Progenitor cell of endocrine pancreas (in vitro differentiated cells): ENCODE measurements around the gene PRUNE2. TPM values are rescaled to one million over a fixed set of nuclear protein-coding genes. Genes with fewer than 3 reads are reported as not detected.

Experiments used
- DNase-seq: peaks from one replicate; pipeline ENCODE4 v3.0.0; 2021; ENCODE audit warnings: low spot score; ENCODE audit not compliant: unreplicated experiment
- H3K27ac Mint-ChIP-seq: 2 replicates; pipeline ENCODE4 v1.8.0; 2021; ENCODE audit warnings: mild to moderate bottlenecking, moderate library complexity, mixed read lengths
- H3K27me3 Mint-ChIP-seq: 2 replicates; pipeline ENCODE4 v1.8.0; 2021; ENCODE audit warnings: mixed read lengths
- H3K36me3 Mint-ChIP-seq: 2 replicates; pipeline ENCODE4 v1.8.0; 2022; ENCODE audit warnings: mixed read lengths; ENCODE audit not compliant: insufficient read depth
- H3K4me1 Mint-ChIP-seq: 2 replicates; pipeline ENCODE4 v1.8.0; 2021; ENCODE audit warnings: low read depth, mixed read lengths
- H3K4me3 Mint-ChIP-seq: 2 replicates; pipeline ENCODE4 v1.8.0; 2021; ENCODE audit warnings: low read depth, mild to moderate bottlenecking, moderate library complexity, mixed read lengths
- H3K9me3 Mint-ChIP-seq: 2 replicates; pipeline ENCODE4 v1.8.0; 2021; ENCODE audit warnings: low read depth, mixed read lengths
- total RNA-seq: library from RNA; stranded (reverse); gene quantifications from 2 replicates; pipeline ENCODE4 v1.2.1, GENCODE V29; 2021
- TF ChIP-seq, protein P1 (sequence below): fragments of 200-600 bp; sonication (generic); IDR thresholded peaks from one replicate; pipeline ENCODE4 v1.5.0; 2021; ENCODE audit warnings: antibody characterized with exemption, mild to moderate bottlenecking; ENCODE audit not compliant: unreplicated experiment

The PRUNE2 gene
- total RNA-seq, 1 donor from 2014 or later, result 5.6 TPM

DNA sequence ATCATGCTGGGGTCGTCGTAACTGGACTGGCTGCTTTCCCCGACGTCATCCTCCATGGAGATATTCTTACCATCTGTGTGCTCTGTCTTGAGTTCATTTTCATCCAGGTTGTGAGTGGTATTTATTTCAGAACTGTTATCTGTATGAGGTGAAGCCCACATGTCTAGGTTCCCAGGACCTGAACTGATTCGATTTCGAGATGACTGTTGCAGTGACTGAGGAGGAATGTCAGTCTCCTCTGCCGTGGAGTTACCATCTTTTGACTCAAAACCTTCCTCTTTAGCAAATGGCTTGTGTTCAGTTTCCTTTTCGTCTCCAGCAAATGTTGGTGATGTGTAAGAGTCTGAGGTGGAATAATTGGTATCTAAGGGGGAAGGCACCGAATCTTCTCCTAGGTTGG is 196.9 kb downstream of the PRUNE2 start:
- peaks cover 6% of the 10 kb centered on the region for H3K4me1 Mint-ChIP-seq
- peaks cover 56% of the 10 kb centered on the region for H3K27me3 Mint-ChIP-seq
- no peak for DNase-seq
- H3K4me3 Mint-ChIP-seq, result no peak overlapping the region
- H3K36me3 Mint-ChIP-seq, result no peaks in the 10 kb centered on the region
- H3K9me3 Mint-ChIP-seq, result no peaks in the 10 kb centered on the region
- H3K27ac Mint-ChIP-seq, result no peak overlapping the region
- TF ChIP-seq, protein P1, sequence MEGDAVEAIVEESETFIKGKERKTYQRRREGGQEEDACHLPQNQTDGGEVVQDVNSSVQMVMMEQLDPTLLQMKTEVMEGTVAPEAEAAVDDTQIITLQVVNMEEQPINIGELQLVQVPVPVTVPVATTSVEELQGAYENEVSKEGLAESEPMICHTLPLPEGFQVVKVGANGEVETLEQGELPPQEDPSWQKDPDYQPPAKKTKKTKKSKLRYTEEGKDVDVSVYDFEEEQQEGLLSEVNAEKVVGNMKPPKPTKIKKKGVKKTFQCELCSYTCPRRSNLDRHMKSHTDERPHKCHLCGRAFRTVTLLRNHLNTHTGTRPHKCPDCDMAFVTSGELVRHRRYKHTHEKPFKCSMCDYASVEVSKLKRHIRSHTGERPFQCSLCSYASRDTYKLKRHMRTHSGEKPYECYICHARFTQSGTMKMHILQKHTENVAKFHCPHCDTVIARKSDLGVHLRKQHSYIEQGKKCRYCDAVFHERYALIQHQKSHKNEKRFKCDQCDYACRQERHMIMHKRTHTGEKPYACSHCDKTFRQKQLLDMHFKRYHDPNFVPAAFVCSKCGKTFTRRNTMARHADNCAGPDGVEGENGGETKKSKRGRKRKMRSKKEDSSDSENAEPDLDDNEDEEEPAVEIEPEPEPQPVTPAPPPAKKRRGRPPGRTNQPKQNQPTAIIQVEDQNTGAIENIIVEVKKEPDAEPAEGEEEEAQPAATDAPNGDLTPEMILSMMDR, result no peak

DNA sequence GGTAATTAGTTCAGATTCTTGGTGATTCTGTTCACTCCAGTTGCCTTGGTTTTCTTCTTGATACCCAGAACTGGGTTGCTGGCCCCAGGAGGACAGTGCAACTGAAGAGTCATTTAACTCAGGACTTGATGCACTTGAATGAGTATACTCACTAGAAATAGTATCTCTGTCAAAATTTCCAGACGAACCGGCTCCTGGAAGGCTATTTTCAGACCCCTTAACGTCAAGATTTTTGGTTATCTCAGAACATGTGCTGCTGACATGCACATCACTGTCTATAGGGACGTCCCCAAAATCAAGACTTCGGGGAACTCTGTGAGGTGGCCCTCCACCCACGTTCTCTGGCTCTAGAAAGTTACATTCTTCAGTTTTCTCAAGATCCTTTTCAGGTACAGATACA is 198.4 kb downstream of the PRUNE2 start:
- no peak for DNase-seq
- Mint-ChIP-seq H3K27me3 (peaks cover 56% of the 10 kb centered on the region), H3K4me3 (no peak overlapping the region), H3K27ac (no peak overlapping the region), H3K9me3 (no peaks in the 10 kb centered on the region), H3K4me1 (no peaks in the 10 kb centered on the region), H3K36me3 (no peaks in the 10 kb centered on the region)
- TF ChIP-seq, protein P1, result no peak

DNA sequence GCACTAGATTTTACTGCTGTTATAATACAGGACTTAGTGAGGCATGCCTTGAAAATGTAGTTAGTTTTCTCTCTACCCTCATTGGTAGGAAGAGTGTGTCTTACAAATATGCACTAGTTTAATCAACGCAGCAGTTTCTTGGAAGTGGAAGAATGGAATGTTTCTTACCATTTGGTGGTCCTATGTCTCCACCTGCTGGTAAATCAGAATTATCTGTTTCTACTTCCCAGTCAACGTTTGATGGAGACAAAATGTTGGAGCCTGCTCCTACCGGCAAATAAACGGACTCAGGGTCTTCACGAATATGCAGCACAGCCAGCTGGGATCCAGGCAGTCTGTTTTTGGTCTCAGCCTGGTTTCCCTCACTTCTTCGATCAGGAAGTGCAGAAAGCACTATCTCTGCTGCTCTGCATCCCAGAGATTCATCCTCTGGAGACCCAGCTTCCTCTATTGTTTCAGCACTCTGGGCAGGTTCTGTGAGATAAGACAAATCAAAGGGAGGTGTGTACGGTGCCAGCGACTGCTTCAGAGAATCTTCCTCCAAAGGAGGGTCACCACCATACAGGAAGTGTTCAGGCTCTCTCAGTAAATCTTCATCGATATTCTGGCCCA is 201.2 kb downstream of the PRUNE2 start:
- TF ChIP-seq, protein P1, result peak; percentile 87
- peaks cover 48% of the 10 kb centered on the region for H3K27me3 Mint-ChIP-seq
- no peaks in the 10 kb centered on the region for H3K36me3 Mint-ChIP-seq
- H3K4me3 Mint-ChIP-seq, result no peak overlapping the region
- no peak for DNase-seq
- no peak overlapping the region for H3K27ac Mint-ChIP-seq
- no peaks in the 10 kb centered on the region for H3K9me3 Mint-ChIP-seq
- H3K4me1 Mint-ChIP-seq, result peaks cover 3% of the 10 kb centered on the region

DNA sequence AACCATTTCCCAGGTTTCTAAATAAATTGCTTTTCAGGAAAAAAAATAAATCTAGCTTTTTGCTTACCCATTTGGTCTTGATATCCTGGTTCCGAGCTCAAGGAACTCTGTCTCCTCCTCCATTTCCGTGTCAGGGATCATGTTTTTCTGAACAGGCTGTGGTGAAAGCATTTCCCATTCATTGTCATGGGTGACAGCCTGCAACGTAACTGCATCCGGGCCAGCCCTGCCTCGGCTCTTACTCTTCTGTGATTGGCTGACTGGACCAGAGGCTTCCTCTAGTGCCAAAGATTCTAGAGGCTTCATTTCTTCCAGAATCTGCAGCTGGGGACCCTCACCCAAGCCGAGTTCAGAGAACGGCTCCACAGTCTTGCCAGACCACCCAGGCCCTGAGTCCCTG is 202.6 kb downstream of the PRUNE2 start:
- TF ChIP-seq, protein P1, result no peak
- Mint-ChIP-seq H3K36me3 (no peaks in the 10 kb centered on the region), H3K4me1 (peaks cover 3% of the 10 kb centered on the region), H3K27ac (no peak overlapping the region), H3K27me3 (peaks cover 38% of the 10 kb centered on the region), H3K4me3 (no peak overlapping the region), H3K9me3 (no peaks in the 10 kb centered on the region)
- DNase-seq, result no peak

DNA sequence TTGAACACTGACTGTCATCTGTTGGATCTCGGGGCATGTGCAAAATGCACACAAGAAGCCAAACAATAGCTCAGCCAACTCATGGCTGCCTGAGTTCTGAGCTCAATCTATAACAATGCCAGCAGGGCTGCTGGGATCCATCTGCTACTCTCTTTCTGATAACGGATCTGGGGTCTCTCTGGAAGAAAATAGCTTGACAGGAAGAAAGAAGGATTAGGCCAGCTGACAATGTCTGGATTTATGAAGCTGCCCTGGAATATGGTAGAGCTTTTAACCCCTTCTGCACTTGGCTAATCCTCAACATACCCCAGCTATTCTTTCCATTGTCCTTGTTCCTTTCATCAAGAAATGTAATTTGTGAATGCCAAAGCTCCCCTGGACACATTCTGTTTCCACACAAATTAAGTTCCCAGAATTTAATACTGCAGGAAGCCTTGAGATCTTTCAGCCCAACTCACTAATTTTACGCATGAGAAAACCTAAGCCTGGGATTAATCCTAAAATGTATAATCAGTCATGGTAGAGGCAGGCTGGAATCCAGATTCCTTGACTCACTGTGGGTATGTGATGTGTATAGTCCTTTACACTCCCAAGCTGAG is 204.4 kb downstream of the PRUNE2 start:
- no peak for DNase-seq
- Mint-ChIP-seq H3K9me3 (no peaks in the 10 kb centered on the region), H3K4me1 (peaks cover 4% of the 10 kb centered on the region), H3K4me3 (no peak overlapping the region), H3K27ac (no peak overlapping the region), H3K36me3 (no peaks in the 10 kb centered on the region), H3K27me3 (peaks cover 28% of the 10 kb centered on the region)
- TF ChIP-seq, protein P1, result no peak
